GM19467 (cell line): ENCODE results near the gene EFCAB3.
"Not testable (repeated sequence)": the region's sequence is repeated elsewhere in the genome, so short reads cannot be mapped to it uniquely, and the experiment has no call there.

Experiments
- ATAC-seq: cut with Tn5 transposase; IDR thresholded peaks from one replicate; pipeline ENCODE4 v1.9.1; 2021; ENCODE audit warnings: mild to moderate bottlenecking, moderate library complexity; ENCODE audit not compliant: unreplicated experiment

EFCAB3 gene

DNA sequence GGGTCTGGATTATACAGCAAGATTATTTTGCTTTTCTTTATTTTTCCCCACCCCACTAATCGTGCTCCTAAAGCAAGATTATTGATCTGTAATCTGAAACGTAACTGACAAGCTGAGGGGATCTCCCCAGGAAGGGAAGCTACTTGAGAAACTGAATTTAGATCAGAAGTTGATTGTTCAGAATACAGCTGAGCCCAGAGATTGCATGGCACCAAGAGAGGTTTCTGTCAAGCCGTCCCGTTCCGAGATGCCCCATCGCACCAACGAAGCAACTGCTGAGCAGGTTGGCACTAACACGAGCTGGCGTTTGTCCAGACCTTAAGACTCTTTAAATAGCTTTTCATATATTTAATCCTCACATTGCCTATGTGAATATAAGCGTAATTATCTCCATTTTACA, 78.1 kb downstream of the EFCAB3 start:
- not testable (repeated sequence) for ATAC-seq

DNA sequence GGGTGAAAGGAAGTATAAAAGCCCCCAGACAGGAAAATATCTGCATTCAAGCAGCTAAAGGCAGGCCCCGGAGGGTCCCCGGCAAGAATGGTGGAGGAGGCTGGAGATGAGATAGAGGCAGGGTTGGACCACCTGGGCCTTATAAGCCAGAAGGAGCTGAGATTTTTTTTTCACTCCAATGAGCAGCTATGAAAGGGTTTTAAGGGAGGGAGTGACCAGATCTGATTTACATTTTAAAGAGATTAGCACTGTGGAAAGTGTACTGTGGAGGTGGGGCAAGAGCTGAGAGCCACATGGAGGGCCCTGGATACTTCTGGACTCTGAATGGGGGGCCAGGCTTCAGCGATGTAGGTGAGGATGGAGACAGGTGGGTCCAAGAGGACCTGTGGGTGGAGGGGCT, 84.1 kb downstream of the EFCAB3 start:
- not testable (repeated sequence) for ATAC-seq

DNA sequence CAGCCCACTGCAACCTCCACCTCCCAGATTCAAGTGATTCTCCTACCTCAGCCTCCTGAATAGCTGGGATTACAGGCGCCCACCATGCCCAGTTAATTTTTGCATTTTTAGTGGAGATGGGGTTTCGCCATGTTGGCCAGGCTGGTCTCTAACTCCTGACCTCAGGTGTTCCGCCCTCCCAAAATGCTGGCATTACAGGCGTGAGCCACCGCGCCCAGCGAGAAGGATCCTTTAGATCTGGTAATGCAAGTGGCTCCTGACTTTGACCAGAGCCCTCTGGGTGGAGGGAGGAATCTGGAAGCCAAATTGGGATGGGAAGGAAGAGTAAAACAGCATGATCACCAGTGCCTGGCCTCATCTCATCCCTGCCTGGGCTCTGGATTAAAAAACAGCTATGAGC, 84.9 kb downstream of the EFCAB3 start:
- not testable (repeated sequence) for ATAC-seq
